NCI-H446 treated with DMSO at 0.1 percent for 48 hours (cell line): ENCODE measurements around the gene AK9.
"Not testable (repeated sequence)": the region's sequence is repeated elsewhere in the genome, so short reads cannot be mapped to it uniquely, and the experiment has no call there.

Experiments used
- DNase-seq: peaks from one replicate; lab custom pipeline; 2025; lab: John Stamatoyannopoulos, UW

Gene AK9

DNA sequence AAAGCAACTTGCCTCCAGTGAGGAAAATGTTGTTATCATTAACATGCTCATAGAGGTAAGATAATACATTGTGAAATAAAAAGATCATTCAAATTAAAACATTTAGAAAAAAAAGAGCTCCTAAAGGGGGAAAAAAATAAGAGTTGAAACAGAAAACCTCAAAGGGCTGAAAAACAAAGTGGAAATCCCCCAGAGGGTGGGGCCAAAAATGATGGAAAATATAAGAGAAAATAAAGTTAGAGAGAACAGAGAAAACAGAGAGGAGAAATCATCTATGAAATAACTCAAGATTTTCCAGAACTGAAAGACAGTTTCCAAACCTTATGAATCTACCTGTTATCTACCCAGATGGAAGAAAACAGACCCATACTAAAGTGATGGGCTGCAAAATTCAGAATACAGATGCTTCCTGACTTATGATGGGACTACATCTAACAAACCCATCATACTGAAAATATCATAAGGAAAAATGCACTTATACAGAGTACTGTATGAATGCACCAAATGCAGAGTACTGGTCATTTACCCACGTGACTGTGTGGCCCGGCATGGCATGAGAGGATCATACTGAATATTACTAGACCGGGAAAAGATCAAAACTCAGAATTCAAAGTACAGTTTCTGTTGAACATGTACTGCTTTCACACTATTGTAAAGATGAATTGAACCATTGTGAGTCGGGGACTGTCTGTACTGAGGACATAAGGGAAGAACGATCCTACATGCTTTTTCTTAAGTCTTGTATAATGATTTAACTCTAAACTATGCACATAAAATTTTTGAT is 212.0 kb downstream of the AK9 start:
- DNase-seq = no peak

- no peak for DNase-seq
Observed at GRCh38 chr6:109478222-109478805, 212.7 kb downstream of the AK9 start.

GRCh38 chr6:109477725-109478124 is 213.3 kb downstream of the AK9 start:
- DNase-seq = no peak

DNA sequence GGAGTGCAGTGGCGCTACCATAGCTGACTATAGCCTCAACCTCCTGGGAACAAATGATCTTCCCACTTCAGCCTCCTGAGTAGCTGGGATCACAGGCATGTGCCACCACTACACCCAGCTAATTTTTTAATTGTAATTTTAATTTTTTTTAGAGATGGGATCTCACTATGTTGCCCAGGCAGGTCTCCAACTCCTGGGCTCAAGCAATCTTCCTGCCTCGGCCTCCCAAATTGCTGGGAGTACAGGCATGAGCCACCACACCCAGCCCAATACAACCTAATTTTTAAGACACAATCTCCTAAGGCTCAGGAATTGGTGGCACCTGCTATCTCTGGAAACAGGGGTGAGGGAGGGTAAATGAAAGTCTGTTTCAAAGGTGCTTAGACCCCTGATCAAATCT is 213.8 kb downstream of the AK9 start:
- DNase-seq = no peak

- no peak for DNase-seq
Observed at GRCh38 chr6:109475625-109476024, 215.4 kb downstream of the AK9 start.

GRCh38 chr6:109474995-109475394 is 216.0 kb downstream of the AK9 start:
- DNase-seq = no peak

DNA sequence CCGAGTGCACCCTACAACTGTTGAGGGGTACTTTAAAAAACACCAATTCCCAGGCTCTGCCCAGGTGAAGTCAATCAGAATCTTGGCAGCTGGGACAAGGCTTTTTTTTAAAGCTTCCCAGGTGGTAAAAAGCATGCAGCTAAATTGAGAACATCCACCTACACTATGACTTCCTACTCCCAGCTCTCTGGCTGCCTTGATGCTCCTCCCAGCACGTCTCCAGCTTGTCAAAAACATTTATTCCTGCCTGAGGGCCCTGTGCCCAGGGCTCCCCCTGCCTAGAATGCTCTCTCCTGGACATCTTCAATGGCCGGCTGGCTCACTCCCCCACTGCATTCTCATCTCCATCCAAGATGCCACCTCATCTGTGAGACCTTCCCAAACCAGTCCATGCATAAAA is 217.9 kb downstream of the AK9 start:
- no peak for DNase-seq

DNA sequence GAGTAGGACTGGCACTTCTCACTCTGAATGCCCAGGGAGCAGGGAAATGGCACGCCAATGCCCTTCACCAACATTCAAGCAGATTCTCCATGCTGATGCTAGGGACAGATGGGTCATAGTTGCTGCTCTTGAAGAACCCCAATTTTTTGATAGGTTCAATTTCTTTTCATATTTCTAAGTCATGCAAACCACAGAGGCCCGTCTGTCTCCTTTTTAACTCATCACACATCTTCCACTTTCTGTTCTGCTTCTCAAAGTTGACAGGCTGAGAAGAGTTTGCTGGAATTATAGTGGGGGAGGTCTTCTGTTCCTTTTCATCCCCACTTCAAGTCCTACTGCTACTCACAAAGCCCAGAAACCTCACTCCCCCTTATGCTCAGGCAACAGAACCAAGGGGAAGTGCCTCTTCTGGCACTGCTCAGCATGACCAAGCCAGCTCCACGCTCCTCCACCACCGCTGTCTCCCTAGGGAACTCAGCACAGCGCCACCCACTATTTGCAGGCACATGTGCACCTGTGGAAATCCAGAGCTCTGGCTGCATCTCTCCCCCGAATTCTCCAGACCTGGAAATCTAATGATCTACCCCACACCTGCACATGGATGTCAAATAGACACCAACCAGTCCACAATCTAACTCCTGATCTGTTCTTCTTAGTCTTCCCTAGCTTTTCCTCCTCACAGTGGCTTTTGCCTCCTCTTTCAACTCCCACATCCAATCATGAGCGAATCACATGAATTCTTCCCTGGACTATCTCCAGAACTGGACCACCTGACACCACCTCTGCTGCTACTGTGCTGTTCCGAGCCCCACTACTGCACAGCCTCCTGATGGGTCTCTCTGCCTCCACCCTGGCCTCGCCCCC is 218.6 kb downstream of the AK9 start:
- no peak for DNase-seq

GRCh38 chr6:109471105-109471810 is 219.7 kb downstream of the AK9 start:
- no peak for DNase-seq

GRCh38 chr6:109469591-109470189 is 221.3 kb downstream of the AK9 start:
- DNase-seq = no peak

GRCh38 chr6:109467696-109468095 is 223.3 kb downstream of the AK9 start:
- DNase-seq = no peak

GRCh38 chr6:109466212-109466923 is 224.6 kb downstream of the AK9 start:
- no peak for DNase-seq

- no peak for DNase-seq
Observed at GRCh38 chr6:109465772-109466171, 225.2 kb downstream of the AK9 start.

DNA sequence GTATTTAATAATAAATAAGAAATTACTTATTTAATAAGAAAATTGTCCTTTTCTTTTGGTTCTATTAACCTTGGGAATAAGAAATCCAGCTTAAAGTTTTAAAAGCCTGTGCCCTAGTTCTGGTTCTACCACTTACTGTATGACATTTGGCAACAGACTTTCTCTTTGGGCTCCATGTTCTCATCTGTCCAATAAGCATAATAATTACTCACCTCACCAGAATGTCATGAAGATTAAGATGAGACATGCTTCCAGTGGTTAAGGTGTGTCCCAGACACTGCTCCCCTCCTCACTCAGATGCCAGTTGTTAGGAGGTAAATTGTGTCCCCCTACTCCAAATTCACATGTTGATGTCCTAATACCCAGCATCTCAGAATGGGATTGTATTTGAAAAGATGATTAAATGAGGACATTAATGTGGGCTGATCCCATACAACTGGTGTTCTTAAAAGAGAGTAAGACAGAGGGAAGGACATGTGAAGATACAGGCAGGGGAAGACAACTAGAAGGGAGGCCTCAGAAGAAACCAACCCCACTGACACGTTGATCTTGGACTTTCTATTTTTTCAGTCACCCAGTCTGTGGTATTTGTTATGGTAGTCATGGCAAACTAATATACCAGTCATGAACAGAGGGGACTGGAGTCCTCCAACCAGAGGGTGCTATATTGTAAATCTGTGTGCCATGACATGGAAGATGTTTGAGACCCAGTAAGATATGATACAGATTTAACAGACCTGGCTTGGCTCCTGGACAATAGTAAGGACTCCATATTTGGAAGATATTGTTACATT is 229.1 kb downstream of the AK9 start:
- DNase-seq = no peak

DNA sequence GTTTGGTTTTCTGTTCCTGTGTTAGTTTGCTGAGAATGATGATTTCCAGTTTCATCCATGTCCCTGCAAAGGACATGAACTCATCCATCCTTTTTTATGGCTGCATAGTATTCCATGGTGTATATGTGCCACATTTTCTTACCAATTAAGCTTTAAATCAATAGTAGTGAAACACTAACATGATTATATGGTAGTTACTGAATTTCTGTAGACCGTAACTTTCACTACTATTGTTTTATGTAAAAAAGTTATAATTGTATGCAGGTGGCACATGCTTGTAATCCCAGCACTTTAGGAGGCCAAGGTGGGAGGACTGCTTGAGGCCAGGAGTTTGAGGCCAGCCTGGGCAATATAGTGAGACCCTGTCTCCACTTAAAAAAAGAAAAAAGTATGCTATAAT is 229.8 kb downstream of the AK9 start:
- not testable (repeated sequence) for DNase-seq

DNA sequence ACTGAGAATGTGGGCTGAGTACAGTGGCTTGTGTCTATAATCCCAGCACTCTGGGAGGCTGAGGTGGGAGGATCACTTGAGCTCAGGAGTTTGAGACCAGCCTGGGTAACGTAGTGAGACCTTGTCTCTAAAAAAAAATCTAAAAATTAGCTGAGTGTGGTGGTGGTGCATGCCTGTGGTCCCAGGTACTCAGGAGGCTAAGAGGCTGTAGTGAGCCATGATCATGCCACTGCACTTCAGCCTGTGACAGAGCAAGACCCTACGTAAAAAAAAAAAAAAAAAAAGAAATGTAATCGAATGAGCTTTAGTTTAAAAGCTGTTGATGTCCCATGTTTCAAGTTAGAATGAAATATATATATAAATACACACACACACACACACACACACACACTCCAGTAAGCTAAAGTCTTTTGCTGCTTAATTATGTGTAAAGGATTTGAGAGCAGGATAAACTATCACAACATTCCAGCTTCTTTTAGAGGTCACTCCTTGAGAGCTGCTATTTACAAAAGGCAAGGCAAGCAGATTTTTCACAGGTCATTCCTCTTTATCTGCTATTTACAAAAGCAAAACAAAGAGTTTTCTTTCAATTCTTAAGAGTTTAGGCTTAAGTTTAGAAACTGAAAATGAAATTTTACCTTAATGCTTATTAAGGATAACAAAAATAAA is 230.7 kb downstream of the AK9 start:
- no peak for DNase-seq

DNA sequence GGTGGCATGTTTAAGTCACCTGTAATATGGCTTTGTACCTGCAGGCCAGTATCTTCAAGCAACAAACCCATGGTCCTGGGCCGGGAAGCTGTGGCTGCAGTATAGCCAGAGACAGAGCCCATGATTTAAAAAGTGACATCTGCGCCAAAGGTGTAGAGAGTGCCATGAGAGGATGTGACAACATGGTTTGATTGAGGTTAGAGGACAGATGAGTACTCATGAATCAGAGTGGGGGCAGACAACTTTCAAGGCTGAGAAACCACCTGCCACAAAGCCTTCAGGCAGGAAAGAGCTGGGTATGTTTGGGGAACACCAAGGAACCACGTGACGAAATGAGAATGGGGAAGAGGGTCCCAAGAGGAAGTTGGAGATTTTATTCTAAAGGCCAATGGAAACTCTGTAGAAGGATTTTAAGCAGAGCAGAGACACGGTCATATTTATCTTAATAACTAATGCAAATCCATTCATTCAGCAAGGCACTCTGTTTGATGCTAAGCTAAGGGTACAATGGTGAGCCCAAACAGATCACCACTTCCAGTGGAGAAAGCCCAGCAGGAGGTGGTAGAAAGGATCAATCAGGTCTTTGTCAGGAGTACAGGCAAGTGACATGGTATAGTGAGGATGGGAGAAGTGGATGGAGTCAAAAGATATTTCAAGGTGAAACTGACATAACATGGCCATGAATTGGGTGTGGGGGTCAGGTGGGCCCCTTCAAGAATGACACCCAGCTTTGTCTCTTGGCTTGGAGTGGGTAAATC is 232.0 kb downstream of the AK9 start:
- DNase-seq = no peak

- DNase-seq = no peak
Observed at GRCh38 chr6:109457562-109457996, 233.4 kb downstream of the AK9 start.
